HepG2 (cell line): ENCODE data around the gene CHID1. TPM values are rescaled to one million over a fixed set of nuclear protein-coding genes. Genes with fewer than 3 reads are reported as not detected.

Experiments
- CEBPG ChIP-seq: IDR thresholded peaks from 2 replicates; pipeline ENCODE4 v1.6.1; 2016
- CENPT ChIP-seq: sonication (generic); formaldehyde crosslinking; IDR thresholded peaks from 2 replicates; pipeline ENCODE4 v1.8.0; 2022; ENCODE audit warnings: low read depth, mild to moderate bottlenecking, moderate library complexity, missing genetic modification reagents
- FOXA1 ChIP-seq, 2 experiments: fragments of 450-650 bp in 1 of 2; sonication (generic) in 1 of 2; formaldehyde crosslinking in 1 of 2; IDR thresholded peaks; 2 replicates each; pipeline versions ENCODE4 v1.4.0 to v1.6.1; 2016 to 2020; ENCODE audit warnings: missing genetic modification reagents in 1 of 2
- KMT2A ChIP-seq: sonication (generic); formaldehyde crosslinking; IDR thresholded peaks from 2 replicates; pipeline ENCODE4 v1.4.0; 2020; ENCODE audit warnings: missing genetic modification reagents
- PRDM15 ChIP-seq: sonication (generic); formaldehyde crosslinking; IDR thresholded peaks from 2 replicates; pipeline ENCODE4 v1.4.0; 2020; ENCODE audit warnings: missing genetic modification reagents
- RBM22 ChIP-seq: fragments of 200-400 bp; formaldehyde crosslinking; optimal IDR thresholded peaks from 2 replicates; pipeline ENCODE3; 2017; ENCODE audit warnings: mild to moderate bottlenecking, low read length, moderate library complexity
- RFX3 ChIP-seq: IDR thresholded peaks from 2 replicates; pipeline ENCODE4 v1.6.1; 2016; ENCODE audit warnings: missing biosample characterization, missing genetic modification reagents
- SMAD1 ChIP-seq: sonication (generic); formaldehyde crosslinking; IDR thresholded peaks from 2 replicates; pipeline ENCODE4 v1.4.0; 2020; ENCODE audit warnings: missing genetic modification reagents, low read depth, mild to moderate bottlenecking, borderline replicate concordance
- SRSF9 ChIP-seq: fragments of 200-400 bp; formaldehyde crosslinking; IDR thresholded peaks from 2 replicates; pipeline ENCODE4 v1.6.1; 2018; ENCODE audit warnings: borderline replicate concordance, mild to moderate bottlenecking, low read depth, low read length; ENCODE audit not compliant: insufficient read depth, poor library complexity, severe bottlenecking
- THAP9 ChIP-seq: sonication (generic); formaldehyde crosslinking; IDR thresholded peaks from 2 replicates; pipeline ENCODE4; 2020; ENCODE audit warnings: missing genetic modification reagents, mild to moderate bottlenecking, borderline replicate concordance
- THRA ChIP-seq: sonication (generic); formaldehyde crosslinking; IDR thresholded peaks from 2 replicates; pipeline ENCODE4 v1.4.0; 2020; ENCODE audit warnings: missing genetic modification reagents, borderline replicate concordance
- XRCC5 ChIP-seq: fragments of 200-400 bp; formaldehyde crosslinking; optimal IDR thresholded peaks from 2 replicates; pipeline ENCODE3; 2017; ENCODE audit warnings: mild to moderate bottlenecking, low read length
- ZC3H13 ChIP-seq: sonication (generic); formaldehyde crosslinking; IDR thresholded peaks from 2 replicates; pipeline ENCODE4 v1.8.1; 2023; ENCODE audit warnings: mild to moderate bottlenecking, missing genetic modification reagents, moderate library complexity
- ZNF121 ChIP-seq: sonication (generic); formaldehyde crosslinking; IDR thresholded peaks from 2 replicates; pipeline ENCODE4 v1.5.0; 2020; ENCODE audit warnings: mild to moderate bottlenecking, missing genetic modification reagents
- ZNF160 ChIP-seq: sonication (generic); formaldehyde crosslinking; IDR thresholded peaks from 2 replicates; pipeline ENCODE4 v1.8.0; 2022; ENCODE audit warnings: mild to moderate bottlenecking, inconsistent platforms, missing genetic modification reagents
- ZNF275 ChIP-seq: sonication (generic); formaldehyde crosslinking; IDR thresholded peaks from 2 replicates; pipeline ENCODE4 v1.8.0; 2022; ENCODE audit warnings: missing genetic modification reagents, mild to moderate bottlenecking, inconsistent platforms, borderline replicate concordance
- ZNF432 ChIP-seq: sonication (generic); formaldehyde crosslinking; IDR thresholded peaks from 2 replicates; pipeline ENCODE4 v1.5.0; 2020; ENCODE audit warnings: missing genetic modification reagents, mild to moderate bottlenecking, borderline replicate concordance
- ZNF44 ChIP-seq: sonication (generic); formaldehyde crosslinking; IDR thresholded peaks from 2 replicates; pipeline ENCODE4 v1.5.1; 2020; ENCODE audit warnings: mild to moderate bottlenecking, missing genetic modification reagents
- ZNF572 ChIP-seq: sonication (generic); formaldehyde crosslinking; IDR thresholded peaks from 2 replicates; pipeline ENCODE4 v1.5.1; 2020; ENCODE audit warnings: mild to moderate bottlenecking, missing genetic modification reagents
- ZNF7 ChIP-seq: IDR thresholded peaks from 2 replicates; pipeline ENCODE4 v1.6.1; 2016; ENCODE audit warnings: missing biosample characterization, missing genetic modification reagents
- ZNF841 ChIP-seq: sonication (generic); formaldehyde crosslinking; IDR thresholded peaks from 2 replicates; pipeline ENCODE4 v1.8.1; 2023; ENCODE audit warnings: missing genetic modification reagents, borderline replicate concordance
- polyA plus RNA-seq, 8 experiments: library from polyadenylated mRNA; depleted of rRNA in 3 of 8; stranded (reverse) in 7 of 8; unstranded in 1 of 8; fragments of >200 nt; fragmentation: Illumina TruSeq in 4 of 8; extraction: Trizol in 4 of 8; gene quantifications; 2 replicates each; pipeline versions ENCODE4 v1.2.1 to v1.2.3, GENCODE V29; 2011 to 2016; ENCODE audit warnings: low read depth in 4 of 8, missing spikeins in 1 of 8, mixed read lengths in 1 of 8; ENCODE audit not compliant: insufficient read depth in 1 of 8
- total RNA-seq, 5 experiments: library from RNA; depleted of rRNA; stranded (reverse); fragments of >200 nt; fragmentation: Illumina TruSeq; extraction: Trizol; gene quantifications; 2 replicates each; pipeline ENCODE4 v1.2.3, GENCODE V29; 2016; ENCODE audit warnings: low read depth in 1 of 5

CHID1 gene
- total and polyA plus RNA-seq, 2 of the 13 experiments (the other 11 are each of a cell fraction or from before 2014, with no cell fraction given), result 65.1 to 93.6 TPM

GRCh38 chr11:925496-926301 lies 15.1 kb upstream of the CHID1 start, which contains the start of gene AP2A2 (continued):
- TF ChIP-seq THAP9 (CRISPR knock-in tag), result no peak
- TF ChIP-seq ZNF44, result no peak
- TF ChIP-seq RBM22, result no peak
- TF ChIP-seq ZC3H13, result no peak
- no peak for TF ChIP-seq CENPT
- TF ChIP-seq ZNF841 (CRISPR knock-in tag), result no peak
- TF ChIP-seq PRDM15, result no peak
- no peak; the same call in 1 of the 2 replicates for TF ChIP-seq ZNF121
- TF ChIP-seq RFX3 (CRISPR knock-in tag), result no peak
- no peak for TF ChIP-seq ZNF572 (CRISPR knock-in tag)
- no peak for TF ChIP-seq ZNF7 (CRISPR knock-in tag)
- TF ChIP-seq ZNF432, result no peak
- no peak for TF ChIP-seq FOXA1 (IDR thresholded peaks at IDR 0.05)
- TF ChIP-seq FOXA1 (CRISPR knock-in tag; IDR thresholded peaks at IDR 0.05), result no peak
- TF ChIP-seq SMAD1 (CRISPR knock-in tag), result no peak
- TF ChIP-seq CEBPG, result no peak
- TF ChIP-seq XRCC5, result peak; percentile 56
- TF ChIP-seq ZNF160 (CRISPR knock-in tag), result no peak
- TF ChIP-seq ZNF275, result no peak
- TF ChIP-seq KMT2A, result no peak
- TF ChIP-seq THRA (CRISPR knock-in tag), result no peak
- no peak for TF ChIP-seq SRSF9
